Measurements from ENCODE around the gene HS6ST2.

- TF ChIP-seq CTCF (IDR thresholded peaks at IDR 0.05) (no peak), POLR2AphosphoS5 (IDR thresholded peaks at IDR 0.05) (no peak)
Measured at GRCh38 chrX:132957211-132958090, 978 bp downstream of the HS6ST2 start.
